Body of pancreas (tissue), 4 donors: Measurements from ENCODE around the gene USP25. TPM values are rescaled to one million over a fixed set of nuclear protein-coding genes. Genes with fewer than 3 reads are reported as not detected.

ENCODE experiments used
- ATAC-seq: fragments of 150-250 bp; one replicate; pipeline ENCODE4 v1.9.1; 2016
- DNase-seq, 4 donors: peaks; one replicate each; pipeline ENCODE4 v3.0.0-alpha.2; 2019
- H3K27ac ChIP-seq, 4 donors: fragments of 200-600 bp; sonication (generic); 1 replicate in 3 of 4; 2 replicates in 1 of 4; pipeline versions ENCODE4 v1.5.1 to v1.6.1; 2016 to 2019; ENCODE audit warnings: mild to moderate bottlenecking in 1 of 4, mixed read lengths in 1 of 4, moderate library complexity in 1 of 4
- H3K27me3 ChIP-seq, 2 donors: fragments of 200-600 bp; sonication (generic); one replicate each; pipeline ENCODE4 v1.6.0; 2016; ENCODE audit warnings: mild to moderate bottlenecking in 1 of 2
- H3K36me3 ChIP-seq, 2 donors: fragments of 200-600 bp; sonication (generic); replicated peaks in 1 of 2; 2 replicates each; pipeline ENCODE4 v1.5.1; 2016; ENCODE audit warnings: low read depth in 2 of 2; ENCODE audit not compliant: insufficient read depth in 1 of 2
- H3K4me1 ChIP-seq: fragments of 200-600 bp; sonication (generic); one replicate; pipeline ENCODE4 v1.6.0; 2016
- H3K4me3 ChIP-seq, 2 donors: fragments of 200-600 bp; sonication (generic); 1 replicate in 1 of 2; 2 replicates in 1 of 2; pipeline ENCODE4 v1.5.1; 2016 to 2019
- H3K9me3 ChIP-seq, 3 donors: fragments of 200-600 bp; sonication (generic); 1 replicate in 2 of 3; 2 replicates in 1 of 3; pipeline ENCODE4 v1.5.1; 2016
- POLR2A ChIP-seq, 3 donors: fragments of 450-650 bp; IDR thresholded peaks; one replicate each; pipeline ENCODE4 v1.6.1; 2016; ENCODE audit warnings: antibody characterized with exemption in 3 of 3, mild to moderate bottlenecking in 2 of 3
- WGBS, 2 donors: methylation state at CpG; one replicate each; pipeline ENCODE4 v1.1.5; 2017; 5-methylcytosine and 5-hydroxymethylcytosine counted together
- intact Hi-C: fragments of 100-400 bp; cut with DNase I; formaldehyde crosslinking; loops from one replicate; pipeline ENCODE4 v1.15.1; 2023
- total RNA-seq, 2 donors: library from RNA; depleted of rRNA; stranded (reverse); fragments of >200 nt; gene quantifications; one replicate each; pipeline ENCODE4 v1.1.0, GENCODE V29; 2016
- TF ChIP-seq, protein P1 (sequence below), 7 experiments: fragments of 450-650 bp in 4 of 7; fragments of 200-600 bp in 3 of 7; sonication (generic) in 3 of 7; IDR thresholded peaks; one replicate each; pipeline ENCODE4 v1.5.1; 2016 to 2019; ENCODE audit warnings: antibody characterized with exemption in 7 of 7

Gene USP25
- total RNA-seq, 2 donors from 2014 or later: 31.4 to 37.9 TPM

DNA sequence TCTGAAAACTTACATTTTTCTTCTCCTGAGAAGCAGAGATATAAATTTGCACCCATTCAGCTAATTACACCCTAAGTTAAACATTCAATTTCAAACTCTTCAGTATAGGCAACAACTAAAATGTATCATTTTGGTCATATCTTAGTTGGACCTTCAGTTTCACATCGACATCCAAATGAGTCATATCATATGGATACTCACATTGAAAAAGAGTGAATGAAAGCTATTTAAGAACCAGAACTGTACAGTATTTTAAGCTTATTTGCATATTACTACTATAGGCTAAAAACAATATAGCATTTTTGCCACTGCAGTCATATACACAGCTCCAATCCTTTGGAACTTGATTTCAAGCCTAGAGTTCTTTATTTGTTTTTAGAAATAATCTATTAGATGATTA is 33.6 kb downstream of the USP25 start:
- Histone ChIP-seq H3K27ac (no peak overlapping the region), H3K4me1 (peaks cover 40% of the 10 kb centered on the region), H3K4me3 (no peak overlapping the region), H3K27me3 (no peaks in the 10 kb centered on the region), H3K36me3 (no peaks in the 10 kb centered on the region), H3K9me3 (no peaks in the 10 kb centered on the region)
- TF ChIP-seq, protein P1, sequence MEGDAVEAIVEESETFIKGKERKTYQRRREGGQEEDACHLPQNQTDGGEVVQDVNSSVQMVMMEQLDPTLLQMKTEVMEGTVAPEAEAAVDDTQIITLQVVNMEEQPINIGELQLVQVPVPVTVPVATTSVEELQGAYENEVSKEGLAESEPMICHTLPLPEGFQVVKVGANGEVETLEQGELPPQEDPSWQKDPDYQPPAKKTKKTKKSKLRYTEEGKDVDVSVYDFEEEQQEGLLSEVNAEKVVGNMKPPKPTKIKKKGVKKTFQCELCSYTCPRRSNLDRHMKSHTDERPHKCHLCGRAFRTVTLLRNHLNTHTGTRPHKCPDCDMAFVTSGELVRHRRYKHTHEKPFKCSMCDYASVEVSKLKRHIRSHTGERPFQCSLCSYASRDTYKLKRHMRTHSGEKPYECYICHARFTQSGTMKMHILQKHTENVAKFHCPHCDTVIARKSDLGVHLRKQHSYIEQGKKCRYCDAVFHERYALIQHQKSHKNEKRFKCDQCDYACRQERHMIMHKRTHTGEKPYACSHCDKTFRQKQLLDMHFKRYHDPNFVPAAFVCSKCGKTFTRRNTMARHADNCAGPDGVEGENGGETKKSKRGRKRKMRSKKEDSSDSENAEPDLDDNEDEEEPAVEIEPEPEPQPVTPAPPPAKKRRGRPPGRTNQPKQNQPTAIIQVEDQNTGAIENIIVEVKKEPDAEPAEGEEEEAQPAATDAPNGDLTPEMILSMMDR (IDR thresholded peaks at IDR 0.05): no peak
- TF ChIP-seq POLR2A (IDR thresholded peaks at IDR 0.05): no peak
- intact Hi-C loops: no loop called here
- ATAC-seq (no peak), DNase-seq (no peak)
- WGBS, 2 donors: 84 to 91% methylated on average over 1 of the region's 1 CpG

GRCh38 chr21:15764878-15765277 is 35.1 kb downstream of the USP25 start:
- peaks cover 42% of the 10 kb centered on the region for H3K4me1 ChIP-seq
- H3K9me3 ChIP-seq: no peaks in the 10 kb centered on the region
- no peaks in the 10 kb centered on the region for H3K36me3 ChIP-seq
- WGBS, 2 donors: 57 to 66% methylated on average over 3 of the region's 3 CpGs
- DNase-seq (no peak), ATAC-seq (no peak)
- H3K27me3 ChIP-seq: no peaks in the 10 kb centered on the region
- intact Hi-C loops: no loop called here
- no peak for TF ChIP-seq POLR2A (IDR thresholded peaks at IDR 0.05)
- no peak overlapping the region for H3K4me3 ChIP-seq
- no peak overlapping the region for H3K27ac ChIP-seq

DNA sequence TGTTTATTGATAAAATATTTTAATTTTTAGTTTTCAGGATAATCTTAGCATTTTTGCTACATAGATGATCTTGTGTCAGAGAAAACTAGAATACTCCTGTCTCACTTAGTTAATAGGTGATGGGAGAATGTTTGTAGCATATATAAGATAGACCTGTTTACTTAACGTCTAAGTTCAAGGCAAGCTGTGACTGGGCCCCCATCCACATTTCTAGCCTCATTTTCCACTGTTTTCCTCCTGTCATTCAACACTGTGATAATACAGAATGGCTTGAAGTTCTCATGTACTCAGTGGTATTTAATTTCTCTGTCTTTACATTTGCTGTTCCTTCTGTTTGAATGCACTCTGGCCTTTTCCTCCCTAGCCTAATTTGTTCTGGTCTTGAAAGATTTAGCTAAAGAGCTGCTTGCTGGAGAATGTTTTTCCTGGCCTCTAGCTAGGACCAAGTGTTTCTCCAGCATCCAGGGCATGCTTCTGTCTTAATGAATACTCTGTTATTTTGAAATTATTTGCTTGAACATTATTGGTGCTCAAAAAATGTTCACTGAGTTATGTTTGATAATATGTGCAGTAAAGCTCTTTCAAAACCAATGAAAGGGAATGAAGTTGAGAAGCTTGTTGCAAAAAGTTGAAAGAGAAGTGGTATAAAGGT is 37.3 kb downstream of the USP25 start:
- 18 to 26% methylated on average over 1 of the region's 1 CpG for WGBS, 2 donors
- TF ChIP-seq, protein P1 (IDR thresholded peaks at IDR 0.05): no peak
- TF ChIP-seq POLR2A (IDR thresholded peaks at IDR 0.05): no peak
- no peak for DNase-seq
- Histone ChIP-seq H3K4me3 (no peak overlapping the region), H3K27me3 (no peaks in the 10 kb centered on the region), H3K9me3 (no peaks in the 10 kb centered on the region), H3K4me1 (peaks cover 32% of the 10 kb centered on the region), H3K27ac (no peak overlapping the region), H3K36me3 (no peaks in the 10 kb centered on the region)
- intact Hi-C loops: no loop called here
- ATAC-seq: no peak

DNA sequence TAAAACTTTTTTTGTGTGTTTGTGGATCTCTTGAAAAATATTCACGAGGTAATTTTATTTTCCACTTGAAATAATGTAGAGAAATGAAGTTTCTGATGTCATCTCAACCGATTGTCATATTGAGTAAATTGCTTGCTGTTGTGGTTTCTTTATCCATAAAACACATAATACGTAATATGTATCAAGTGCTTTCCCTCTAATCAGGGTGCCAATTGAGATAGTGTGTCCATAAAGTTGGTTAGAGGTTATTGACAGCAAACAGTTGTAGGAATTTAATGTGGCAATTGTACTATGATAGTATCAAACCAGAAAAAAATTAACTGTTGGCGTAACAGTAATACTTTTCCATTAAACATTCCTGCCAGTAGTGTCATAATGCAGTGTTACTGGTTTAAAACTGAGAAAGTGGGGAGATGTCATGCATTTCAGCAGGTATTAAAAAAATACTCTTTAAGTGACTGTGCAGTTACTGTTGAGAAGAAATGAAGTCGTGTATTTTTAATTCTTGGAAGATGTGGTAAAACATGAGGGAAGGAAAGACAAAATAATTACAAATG is 38.3 kb downstream of the USP25 start:
- Histone ChIP-seq H3K4me1 (peaks cover 32% of the 10 kb centered on the region), H3K27me3 (no peaks in the 10 kb centered on the region), H3K4me3 (no peak overlapping the region), H3K27ac (no peak overlapping the region), H3K9me3 (no peaks in the 10 kb centered on the region), H3K36me3 (no peaks in the 10 kb centered on the region)
- DNase-seq: no peak
- WGBS, 2 donors: 45 to 56% methylated on average over 5 of the region's 5 CpGs
- ATAC-seq: no peak
- intact Hi-C loops: no loop called here
- no peak for TF ChIP-seq POLR2A (IDR thresholded peaks at IDR 0.05)
- TF ChIP-seq, protein P1 (IDR thresholded peaks at IDR 0.05): no peak

DNA sequence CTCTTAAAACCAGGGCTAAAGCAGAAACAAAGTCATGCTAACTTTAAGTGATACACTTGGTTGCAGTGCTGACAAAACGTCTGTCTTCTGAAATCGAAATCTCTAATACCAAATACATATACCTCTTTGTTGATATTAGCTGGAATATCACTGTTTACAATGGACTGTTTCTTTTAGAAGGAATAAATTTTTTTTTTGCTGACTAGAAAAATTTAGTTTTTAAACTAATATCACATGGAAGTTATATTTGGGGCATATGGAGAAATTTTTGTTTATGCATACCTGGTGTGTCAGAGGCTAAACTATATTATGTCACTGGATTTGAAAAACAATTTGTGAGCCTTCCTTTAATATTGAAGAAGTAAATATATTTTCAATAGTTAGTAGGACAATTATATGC is 39.1 kb downstream of the USP25 start:
- Histone ChIP-seq H3K9me3 (no peaks in the 10 kb centered on the region), H3K27me3 (no peaks in the 10 kb centered on the region), H3K27ac (no peak overlapping the region), H3K4me1 (peaks cover 32% of the 10 kb centered on the region), H3K36me3 (no peaks in the 10 kb centered on the region), H3K4me3 (no peak overlapping the region)
- TF ChIP-seq, protein P1 (IDR thresholded peaks at IDR 0.05): no peak
- TF ChIP-seq POLR2A (IDR thresholded peaks at IDR 0.05): no peak
- ATAC-seq: no peak
- WGBS, 2 donors: 38 to 41% methylated on average over 2 of the region's 2 CpGs
- no peak for DNase-seq
- intact Hi-C loops: no loop called here
